Astrocyte (in vitro differentiated cells and primary cell): ENCODE results near the gene MICU2. TPM values are rescaled to one million over a fixed set of nuclear protein-coding genes. Genes with fewer than 3 reads are reported as not detected.
A peak's percentile ranks its signal among the peaks of the same experiment; 100 is the strongest.

Experiments
- DNase-seq: peaks from one replicate; pipeline ENCODE4 v3.0.0-alpha.2; 2010; ENCODE audit warnings: low read depth
- FAIRE-seq: peaks from 2 replicates; lab custom pipeline; 2011; peaks lifted over from hg19 to GRCh38; lab: Jason Lieb, UNC
- H2AFZ ChIP-seq: 2 replicates; pipeline ENCODE4 v1.6.0; 2012; ENCODE audit warnings: low read depth, low read length, inconsistent platforms
- H3K27ac ChIP-seq: 2 replicates; pipeline ENCODE4 v1.5.1; 2011; ENCODE audit warnings: low read depth, low read length, inconsistent platforms
- H3K27me3 ChIP-seq: 2 replicates; pipeline ENCODE4 v1.6.0; 2011; ENCODE audit warnings: low read length, inconsistent platforms; ENCODE audit not compliant: insufficient read depth
- H3K36me3 ChIP-seq: 2 replicates; pipeline ENCODE4 v1.5.1; 2011; ENCODE audit warnings: low read length, inconsistent platforms; ENCODE audit not compliant: insufficient read depth
- H3K4me1 ChIP-seq: 2 replicates; pipeline ENCODE4 v1.5.1; 2011; ENCODE audit warnings: low read length, inconsistent platforms; ENCODE audit not compliant: insufficient read depth
- H3K4me2 ChIP-seq: 2 replicates; pipeline ENCODE4 v1.6.0; 2012; ENCODE audit warnings: low read length, inconsistent platforms
- H3K4me3 ChIP-seq: 2 replicates; pipeline ENCODE4 v1.5.1; 2011; ENCODE audit warnings: low read depth, mild to moderate bottlenecking, low read length, inconsistent platforms; ENCODE audit not compliant: insufficient read depth
- H3K79me2 ChIP-seq: 2 replicates; pipeline ENCODE4 v1.6.0; 2012; ENCODE audit warnings: mild to moderate bottlenecking, low read length, inconsistent platforms; ENCODE audit not compliant: insufficient read depth
- H3K9ac ChIP-seq: 2 replicates; pipeline ENCODE4 v1.6.0; 2012; ENCODE audit warnings: mild to moderate bottlenecking, low read length, inconsistent platforms
- H3K9me3 ChIP-seq: 2 replicates; pipeline ENCODE4 v1.5.1; 2012; ENCODE audit warnings: low read depth, mild to moderate bottlenecking, low read length, inconsistent platforms; ENCODE audit not compliant: insufficient read depth
- H4K20me1 ChIP-seq: 2 replicates; pipeline ENCODE4 v1.6.0; 2012; ENCODE audit warnings: low read length, inconsistent platforms; ENCODE audit not compliant: insufficient read depth
- H3K27ac Mint-ChIP-seq: one replicate; pipeline ENCODE4 v1.8.0; 2021; ENCODE audit warnings: mild to moderate bottlenecking, mixed read lengths; ENCODE audit not compliant: unreplicated experiment
- H3K27me3 Mint-ChIP-seq: one replicate; pipeline ENCODE4 v1.8.0; 2021; ENCODE audit warnings: low read depth, mixed read lengths; ENCODE audit not compliant: unreplicated experiment
- H3K36me3 Mint-ChIP-seq: one replicate; pipeline ENCODE4 v1.8.0; 2021; ENCODE audit warnings: low read depth, mixed read lengths; ENCODE audit not compliant: unreplicated experiment
- H3K4me1 Mint-ChIP-seq: one replicate; pipeline ENCODE4 v1.8.0; 2021; ENCODE audit warnings: low read depth, mixed read lengths; ENCODE audit not compliant: unreplicated experiment
- H3K4me3 Mint-ChIP-seq: one replicate; pipeline ENCODE4 v1.8.0; 2021; ENCODE audit warnings: mild to moderate bottlenecking, moderate library complexity, mixed read lengths; ENCODE audit not compliant: unreplicated experiment
- H3K9me3 Mint-ChIP-seq: one replicate; pipeline ENCODE4 v1.8.0; 2021; ENCODE audit warnings: mild to moderate bottlenecking, mixed read lengths; ENCODE audit not compliant: unreplicated experiment
- EZH2 ChIP-seq: IDR thresholded peaks from 2 replicates; pipeline ENCODE4 v1.6.1; 2012; ENCODE audit warnings: mild to moderate bottlenecking, low read length, inconsistent platforms; ENCODE audit not compliant: insufficient read depth
- total RNA-seq: library from RNA; stranded (reverse); gene quantifications from 2 replicates; pipeline ENCODE4 v1.2.1, GENCODE V29; 2021
- TF ChIP-seq, protein P1 (sequence below): IDR thresholded peaks from 2 replicates; pipeline ENCODE4 v1.5.1; 2011; ENCODE audit warnings: low read depth, mild to moderate bottlenecking, inconsistent platforms, low read length, moderate library complexity; ENCODE audit not compliant: insufficient read depth

The MICU2 gene
- total RNA-seq, 1 donor from 2014 or later, result 31.8 TPM

DNA sequence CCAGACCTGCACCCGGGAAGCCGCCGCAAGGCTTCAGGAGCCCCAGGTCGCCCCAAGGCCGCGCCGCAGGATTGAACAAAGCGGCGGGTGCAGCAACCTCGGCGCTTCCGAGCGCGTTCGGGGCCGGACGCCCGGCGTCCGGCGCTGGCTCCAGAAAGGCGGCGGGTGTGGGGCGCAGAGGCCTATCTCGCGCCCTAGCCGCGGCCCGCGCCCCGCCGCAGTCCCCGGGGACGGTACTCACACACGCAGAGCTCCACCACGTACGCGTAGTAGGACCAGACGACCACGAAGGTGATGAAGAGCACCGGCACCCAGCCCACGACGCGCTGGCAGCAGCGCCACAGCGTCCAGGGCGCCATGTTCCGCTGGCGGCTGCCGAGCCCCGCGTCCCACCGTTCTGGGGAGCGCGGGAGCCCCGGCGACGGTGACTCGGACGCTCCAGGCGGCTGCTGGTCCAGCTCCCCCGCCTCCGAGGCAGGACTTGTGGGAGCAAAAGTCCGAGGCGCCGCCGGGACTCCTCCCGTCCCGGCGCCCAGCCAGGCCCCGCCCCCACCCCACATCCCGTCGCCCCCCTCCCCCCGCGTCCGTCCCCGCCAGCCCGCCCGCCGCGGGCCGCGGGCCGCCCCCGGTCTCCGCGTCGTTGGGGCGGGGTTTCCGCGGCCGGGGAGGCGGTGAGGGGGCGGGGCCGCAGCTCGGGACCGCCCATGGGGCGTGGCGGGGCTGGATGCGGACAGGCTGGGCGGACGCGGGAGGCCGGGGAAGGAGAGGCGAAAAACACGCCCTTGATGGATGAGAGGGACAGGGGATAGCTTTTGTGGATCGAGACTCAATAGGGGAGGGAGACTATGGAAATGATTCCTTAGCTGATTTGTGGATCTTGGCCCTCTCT, 144.9 kb downstream of the MICU2 start, which contains the start of gene ZDHHC20:
Gene ZDHHC20, minus strand, starts transcription at position 491 of the 889 bp plus-strand sequence. Its CDS starts 132 bp downstream, at position 359.
- Histone ChIP-seq H3K9ac (peak within 1 kb of the TSS; percentile 98), H3K27ac (peak within 1 kb of the TSS; percentile 91), H3K79me2 (peaks cover 48% of the 10 kb centered on the region), H3K27me3 (no peaks in the 10 kb centered on the region), H3K9me3 (no peaks in the 10 kb centered on the region), H3K4me2 (peak within 1 kb of the TSS; percentile 94), H2AFZ (peak within 1 kb of the TSS; percentile 99), H3K36me3 (no peaks in the 10 kb centered on the region), H4K20me1 (peaks cover 26% of the 10 kb centered on the region), H3K4me3 (peak within 1 kb of the TSS; percentile 86), H3K4me1 (no peaks in the 10 kb centered on the region)
- TF ChIP-seq, protein P1, sequence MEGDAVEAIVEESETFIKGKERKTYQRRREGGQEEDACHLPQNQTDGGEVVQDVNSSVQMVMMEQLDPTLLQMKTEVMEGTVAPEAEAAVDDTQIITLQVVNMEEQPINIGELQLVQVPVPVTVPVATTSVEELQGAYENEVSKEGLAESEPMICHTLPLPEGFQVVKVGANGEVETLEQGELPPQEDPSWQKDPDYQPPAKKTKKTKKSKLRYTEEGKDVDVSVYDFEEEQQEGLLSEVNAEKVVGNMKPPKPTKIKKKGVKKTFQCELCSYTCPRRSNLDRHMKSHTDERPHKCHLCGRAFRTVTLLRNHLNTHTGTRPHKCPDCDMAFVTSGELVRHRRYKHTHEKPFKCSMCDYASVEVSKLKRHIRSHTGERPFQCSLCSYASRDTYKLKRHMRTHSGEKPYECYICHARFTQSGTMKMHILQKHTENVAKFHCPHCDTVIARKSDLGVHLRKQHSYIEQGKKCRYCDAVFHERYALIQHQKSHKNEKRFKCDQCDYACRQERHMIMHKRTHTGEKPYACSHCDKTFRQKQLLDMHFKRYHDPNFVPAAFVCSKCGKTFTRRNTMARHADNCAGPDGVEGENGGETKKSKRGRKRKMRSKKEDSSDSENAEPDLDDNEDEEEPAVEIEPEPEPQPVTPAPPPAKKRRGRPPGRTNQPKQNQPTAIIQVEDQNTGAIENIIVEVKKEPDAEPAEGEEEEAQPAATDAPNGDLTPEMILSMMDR, result no peak
- no peak for TF ChIP-seq EZH2
- Mint-ChIP-seq H3K27me3 (peaks cover 3% of the 10 kb centered on the region), H3K9me3 (no peaks in the 10 kb centered on the region), H3K36me3 (no peaks in the 10 kb centered on the region), H3K27ac (peak within 1 kb of the TSS; percentile 88), H3K4me3 (peak within 1 kb of the TSS; percentile 97), H3K4me1 (peaks cover 9% of the 10 kb centered on the region)
- DNase-seq, result peak; percentile 57
- FAIRE-seq, result no peak

DNA sequence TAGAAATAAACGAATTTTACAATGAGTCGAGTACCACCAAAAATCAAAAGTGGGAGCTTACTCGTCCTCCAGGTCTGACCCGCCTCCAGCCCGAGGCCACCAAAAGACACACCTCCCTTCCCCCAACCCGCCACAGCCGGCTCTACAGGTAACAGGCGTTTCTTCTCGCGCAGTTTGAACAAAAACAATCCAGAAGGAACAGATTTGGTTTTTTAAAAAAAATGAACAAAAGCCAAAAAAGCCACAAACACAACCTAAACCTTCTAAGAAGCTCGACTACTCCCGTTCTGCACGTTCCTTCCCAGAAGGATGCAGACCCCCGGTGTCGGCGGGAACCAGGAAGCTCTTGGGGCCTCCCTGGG, 145.5 kb downstream of the MICU2 start:
- H2AFZ ChIP-seq, result peak overlapping the region; percentile 97
- no peaks in the 10 kb centered on the region for H3K4me1 ChIP-seq
- H3K27me3 ChIP-seq, result no peaks in the 10 kb centered on the region
- TF ChIP-seq EZH2, result no peak
- TF ChIP-seq, protein P1, result no peak
- H3K36me3 ChIP-seq, result no peaks in the 10 kb centered on the region
- Mint-ChIP-seq H3K4me1 (peaks cover 10% of the 10 kb centered on the region), H3K36me3 (no peaks in the 10 kb centered on the region), H3K27me3 (peaks cover 3% of the 10 kb centered on the region), H3K4me3 (peak overlapping the region; percentile 97), H3K9me3 (no peaks in the 10 kb centered on the region), H3K27ac (peak overlapping the region; percentile 88)
- no peaks in the 10 kb centered on the region for H3K9me3 ChIP-seq
- H3K4me3 ChIP-seq, result peak overlapping the region; percentile 86
- no peak for DNase-seq
- peaks cover 33% of the 10 kb centered on the region for H4K20me1 ChIP-seq
- no peak for FAIRE-seq
- H3K4me2 ChIP-seq, result peak overlapping the region; percentile 94
- peak overlapping the region; percentile 91 for H3K27ac ChIP-seq
- H3K9ac ChIP-seq, result peak overlapping the region; percentile 98
- H3K79me2 ChIP-seq, result peaks cover 54% of the 10 kb centered on the region
